ENCODE results near the gene CD300LG.

CD300LG gene

GRCh38 chr17:43901861-43902589, 55.0 kb downstream of the CD300LG start:
- TF ChIP-seq, protein P1, sequence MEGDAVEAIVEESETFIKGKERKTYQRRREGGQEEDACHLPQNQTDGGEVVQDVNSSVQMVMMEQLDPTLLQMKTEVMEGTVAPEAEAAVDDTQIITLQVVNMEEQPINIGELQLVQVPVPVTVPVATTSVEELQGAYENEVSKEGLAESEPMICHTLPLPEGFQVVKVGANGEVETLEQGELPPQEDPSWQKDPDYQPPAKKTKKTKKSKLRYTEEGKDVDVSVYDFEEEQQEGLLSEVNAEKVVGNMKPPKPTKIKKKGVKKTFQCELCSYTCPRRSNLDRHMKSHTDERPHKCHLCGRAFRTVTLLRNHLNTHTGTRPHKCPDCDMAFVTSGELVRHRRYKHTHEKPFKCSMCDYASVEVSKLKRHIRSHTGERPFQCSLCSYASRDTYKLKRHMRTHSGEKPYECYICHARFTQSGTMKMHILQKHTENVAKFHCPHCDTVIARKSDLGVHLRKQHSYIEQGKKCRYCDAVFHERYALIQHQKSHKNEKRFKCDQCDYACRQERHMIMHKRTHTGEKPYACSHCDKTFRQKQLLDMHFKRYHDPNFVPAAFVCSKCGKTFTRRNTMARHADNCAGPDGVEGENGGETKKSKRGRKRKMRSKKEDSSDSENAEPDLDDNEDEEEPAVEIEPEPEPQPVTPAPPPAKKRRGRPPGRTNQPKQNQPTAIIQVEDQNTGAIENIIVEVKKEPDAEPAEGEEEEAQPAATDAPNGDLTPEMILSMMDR (IDR thresholded peaks at IDR 0.05; ENCODE audit: extremely low read depth, missing control alignments), result no peak
- no peak for DNase-seq (ENCODE audit: low spot score)

GRCh38 chr17:43905400-43905984, 58.5 kb downstream of the CD300LG start:
- no peak for DNase-seq (ENCODE audit: low spot score)
- TF ChIP-seq, protein P1 (IDR thresholded peaks at IDR 0.05; ENCODE audit: extremely low read depth, missing control alignments), result no peak

DNA sequence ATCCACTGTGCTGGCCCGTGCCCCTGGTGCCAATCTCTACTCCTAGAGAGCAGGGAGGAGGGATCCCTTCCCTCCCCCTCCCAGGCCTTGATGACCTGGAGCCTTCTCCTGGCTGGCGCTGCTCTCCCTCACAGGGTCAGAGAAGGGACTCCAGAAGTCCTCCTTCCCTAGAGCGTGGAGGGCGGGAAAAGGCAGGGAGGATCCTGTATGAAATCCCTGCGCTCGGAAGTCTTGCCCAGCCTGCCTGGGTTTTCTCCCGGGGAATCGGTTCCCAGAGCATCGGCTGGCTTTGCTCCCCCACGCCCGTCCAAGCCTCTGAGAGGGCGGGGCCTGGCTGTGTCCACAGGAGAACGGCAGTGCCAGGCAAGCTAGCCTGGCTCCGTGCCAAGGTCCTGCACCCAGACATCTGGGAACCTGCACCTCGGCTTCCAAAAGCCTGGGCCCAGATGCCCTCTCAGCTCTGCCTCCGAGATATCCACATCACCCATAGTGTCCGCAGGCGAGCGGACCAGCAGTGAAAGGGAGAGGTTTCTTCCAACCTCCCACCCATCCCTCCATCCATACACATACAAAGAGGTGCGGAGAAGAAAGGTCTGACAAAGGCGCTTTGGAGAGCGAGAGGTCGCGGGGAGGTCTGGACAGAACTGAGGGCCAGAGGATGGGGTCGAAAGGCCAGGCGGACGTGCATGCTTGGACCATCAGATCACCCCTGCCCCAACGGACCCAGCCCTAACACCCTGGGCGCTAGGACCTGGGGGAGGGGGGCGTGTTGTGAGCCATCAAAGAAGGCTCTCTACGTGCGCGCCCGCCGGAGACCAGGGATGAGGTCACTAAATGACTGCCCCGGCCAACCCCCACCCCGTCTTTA, 59.2 kb downstream of the CD300LG start:
- TF ChIP-seq, protein P1 (IDR thresholded peaks at IDR 0.05; ENCODE audit: extremely low read depth, missing control alignments), result no peak
- no peak for DNase-seq (ENCODE audit: low spot score)

DNA sequence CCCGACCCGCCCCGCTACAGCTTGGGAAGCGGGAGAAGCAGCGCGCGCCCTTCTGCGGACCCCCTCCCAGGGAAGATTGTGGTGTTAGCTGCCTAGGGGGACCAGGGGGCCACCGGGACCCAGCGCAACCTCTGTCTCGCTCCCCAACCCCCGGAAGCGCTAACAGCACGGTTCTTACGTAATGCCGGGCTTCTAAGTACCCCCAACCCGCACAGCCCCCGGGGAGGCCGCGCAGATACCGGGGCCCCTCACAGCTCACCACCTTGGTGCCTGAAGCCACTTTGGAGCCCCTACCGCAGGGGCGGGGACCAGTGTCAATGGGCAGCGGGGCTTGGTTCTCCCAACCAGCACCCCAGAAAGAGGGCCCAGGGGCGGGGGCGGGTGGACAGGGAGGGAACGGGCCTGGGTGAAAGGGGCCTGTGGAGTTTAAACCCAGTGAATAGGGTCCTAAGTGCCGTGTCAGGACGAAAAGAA, 60.0 kb downstream of the CD300LG start:
- no peak for DNase-seq (ENCODE audit: low spot score)
- TF ChIP-seq, protein P1 (IDR thresholded peaks at IDR 0.05; ENCODE audit: extremely low read depth, missing control alignments), result no peak

DNA sequence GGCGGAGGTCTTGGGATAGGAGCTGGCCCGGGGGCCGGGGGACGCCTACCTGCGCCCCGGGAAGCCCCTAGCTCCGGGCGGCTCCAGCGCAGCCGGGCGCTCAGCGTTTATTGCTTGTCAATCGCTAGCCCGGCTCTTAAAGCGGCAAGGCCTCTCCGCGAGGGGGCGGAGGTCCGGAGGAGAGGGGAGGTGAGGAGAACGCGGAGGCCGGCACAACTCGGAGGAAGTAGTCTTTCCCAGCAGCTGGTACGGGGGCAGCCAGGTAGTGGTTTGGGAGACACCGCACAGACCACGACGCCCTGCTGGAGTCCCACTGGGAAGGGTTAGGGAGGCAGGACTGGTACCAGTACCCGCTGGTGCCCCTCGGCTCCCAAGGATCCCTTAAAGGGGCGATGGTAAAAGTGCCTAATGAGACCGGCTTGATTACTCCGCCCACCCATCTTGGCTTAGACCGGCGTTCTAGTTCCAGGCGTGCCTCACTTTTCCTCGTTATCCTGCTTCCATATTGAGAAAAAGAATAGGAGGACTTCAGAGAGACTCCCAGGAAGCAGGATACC, 60.5 kb downstream of the CD300LG start, which contains the start of gene MPP2:
Gene MPP2, minus strand, starts transcription at position 112 of the 557 bp plus-strand sequence. CDS start 3,076 bp downstream, outside the sequence.
- peak; percentile 55 for DNase-seq (ENCODE audit: low spot score)
- TF ChIP-seq, protein P1 (IDR thresholded peaks at IDR 0.05; ENCODE audit: extremely low read depth, missing control alignments), result no peak

DNA sequence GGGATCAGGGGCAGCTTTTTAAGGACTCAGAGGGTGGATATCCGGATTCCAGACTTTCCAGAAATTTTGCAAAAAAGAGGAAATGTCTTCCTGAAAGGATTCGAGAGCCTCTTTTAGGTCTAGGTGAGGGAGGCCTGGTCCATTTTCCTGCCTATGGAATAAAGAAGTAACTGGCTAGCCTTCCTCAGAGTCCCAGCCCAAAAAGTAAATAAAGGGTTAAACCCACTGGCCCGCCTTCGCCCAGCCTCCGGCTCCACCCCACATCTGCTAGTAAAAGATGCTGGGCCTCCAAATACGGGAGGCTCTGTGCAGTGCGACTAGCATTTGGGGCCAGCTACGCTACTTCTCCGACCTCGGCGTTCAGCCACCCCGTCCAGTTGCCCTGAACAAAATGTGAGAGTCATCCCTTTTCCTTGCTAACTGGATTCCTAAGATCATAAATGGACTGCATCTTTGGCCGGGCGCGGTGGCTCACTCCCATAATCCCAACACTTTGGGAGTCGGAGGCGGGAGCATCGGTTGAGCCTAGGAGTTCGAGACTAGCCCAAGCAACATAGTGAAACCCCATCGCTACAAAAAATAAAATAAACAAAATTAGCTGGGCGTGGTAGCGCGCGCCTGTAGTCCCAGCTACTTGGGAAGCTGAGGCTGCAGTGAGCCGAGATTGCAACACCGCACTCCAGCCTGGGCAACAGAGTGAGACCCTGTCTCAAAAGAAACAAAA, 61.2 kb downstream of the CD300LG start:
- no peak for DNase-seq (ENCODE audit: low spot score)
- TF ChIP-seq, protein P1 (IDR thresholded peaks at IDR 0.05; ENCODE audit: extremely low read depth, missing control alignments), result no peak

All from GM20000 (cell line).